Measurements from ENCODE around the gene FTSJ3. TPM values are rescaled to one million over a fixed set of nuclear protein-coding genes. Genes with fewer than 3 reads are reported as not detected.
"Not testable (repeated sequence)": the region's sequence is repeated elsewhere in the genome, so short reads cannot be mapped to it uniquely, and the experiment has no call there.

Gene FTSJ3
- 10 to 100 TPM; 47.6 to 51.1 TPM for total RNA-seq
- 29.0 TPM for polyA plus RNA-seq (2013, experiment 1 of 2)
- polyA plus RNA-seq (2013, experiment 2 of 2): 39.0 TPM
- 37.0 to 324 (median 74.3) reads per million in 172 experiments for total RNA-seq

- Histone ChIP-seq H3K4me1 (ENCODE audit: insufficient read depth, low read length) (peaks cover 69% of the 10 kb centered on the region), H3K9me3 (ENCODE audit: control insufficient read depth in 1 of 2, insufficient read depth in 1 of 2, low read length in 2 of 2) (no peaks in the 10 kb centered on the region), H3K36me3 (ENCODE audit: insufficient read depth, low read length) (peaks cover 71% of the 10 kb centered on the region), H3K27ac (ENCODE audit: low read depth in 1 of 2, low read length in 2 of 2) (peak within 1 kb of the TSS; percentile 77 to 96), H3K27me3 (ENCODE audit: control insufficient read depth in 1 of 2, insufficient read depth in 2 of 2, low read length in 2 of 2) (no peaks in the 10 kb centered on the region), H3K4me3 (ENCODE audit: low read length) (peak within 1 kb of the TSS; percentile 83)
- peak; percentile 65 for TF ChIP-seq CTCF (IDR thresholded peaks at IDR 0.05)
- H3K27me3 Mint-ChIP-seq: no peaks in the 10 kb centered on the region
- H3K27ac Mint-ChIP-seq: peak within 1 kb of the TSS; percentile 96
- POLR2A ChIA-PET: interaction anchor here (0.6 to 7.3 kb wide), 15 partner anchors 9 to 678 kb away, joined by 3 to 86 read pairs (median 4); partner anchors contain the start of genes CCDC47, DDX42, LIMD2 and MAP3K3
- CTCF ChIA-PET: interaction anchor here (0.9 to 5.6 kb wide), 5 partner anchors 8 to 52 kb away, joined by 3 to 21 read pairs (median 3); no protein-coding TSS in a partner anchor
- H3K4me3 Mint-ChIP-seq: peak within 1 kb of the TSS; percentile 94
- no peaks in the 10 kb centered on the region for H3K9me3 Mint-ChIP-seq
- peaks cover 100% of the 10 kb centered on the region for H3K36me3 Mint-ChIP-seq (ENCODE audit: low read depth)
- intact Hi-C loops (cut with DNase I, micrococcal nuclease): loop anchor here (1.0 to 5.0 kb wide), 5 partner anchors 16 to 205 kb away; partner anchors contain the start of genes CCDC47 (in 2 of the 2) and MAP3K3 (in 1 of the 2)
- peaks cover 75% of the 10 kb centered on the region for H3K4me1 Mint-ChIP-seq (ENCODE audit: low read depth)
- ATAC-seq (ENCODE audit: poor library complexity): peak; percentile 93
- DNase-seq: peak; percentile 91 to 98 (median 95)
These were observed at the start of gene FTSJ3, which contains the start of gene PSMC5 for GRCh38 chr17:63827002-63827800. TSS of gene FTSJ3 (minus strand) at chr17:63827663. CDS start at chr17:63826902, 761 bp downstream. TSS of gene PSMC5 (plus strand) at chr17:63827431. CDS start at chr17:63827491, 60 bp downstream.

- CTCF ChIA-PET; H3K4me3 ChIP-seq (ENCODE audit: low read length); H3K4me1 Mint-ChIP-seq (ENCODE audit: low read depth); DNase-seq; H3K27ac Mint-ChIP-seq; H3K27me3 ChIP-seq (ENCODE audit: control insufficient read depth in 1 of 2, insufficient read depth in 2 of 2, low read length in 2 of 2); intact Hi-C loops (cut with DNase I, micrococcal nuclease); ATAC-seq (ENCODE audit: poor library complexity); H3K9me3 ChIP-seq (ENCODE audit: control insufficient read depth in 1 of 2, insufficient read depth in 1 of 2, low read length in 2 of 2); POLR2A ChIA-PET; H3K27me3 Mint-ChIP-seq; H3K4me1 ChIP-seq (ENCODE audit: insufficient read depth, low read length); H3K9me3 Mint-ChIP-seq; H3K4me3 Mint-ChIP-seq; H3K36me3 ChIP-seq (ENCODE audit: insufficient read depth, low read length); H3K36me3 Mint-ChIP-seq (ENCODE audit: low read depth); H3K27ac ChIP-seq (ENCODE audit: low read depth in 1 of 2, low read length in 2 of 2): not testable (repeated sequence)
These were observed 47.2 kb upstream of the FTSJ3 start for GRCh38 chr17:63874693-63875092.

GRCh38 chr17:63874061-63874626, 46.7 kb upstream of the FTSJ3 start:
- H3K9me3 ChIP-seq (ENCODE audit: control insufficient read depth in 1 of 2, insufficient read depth in 1 of 2, low read length in 2 of 2); H3K4me3 Mint-ChIP-seq; H3K27ac Mint-ChIP-seq; H3K4me3 ChIP-seq (ENCODE audit: low read length); DNase-seq; POLR2A ChIA-PET; H3K27me3 ChIP-seq (ENCODE audit: control insufficient read depth in 1 of 2, insufficient read depth in 2 of 2, low read length in 2 of 2); H3K4me1 Mint-ChIP-seq (ENCODE audit: low read depth); H3K4me1 ChIP-seq (ENCODE audit: insufficient read depth, low read length); H3K36me3 ChIP-seq (ENCODE audit: insufficient read depth, low read length); CTCF ChIA-PET; H3K27ac ChIP-seq (ENCODE audit: low read depth in 1 of 2, low read length in 2 of 2); H3K9me3 Mint-ChIP-seq; H3K36me3 Mint-ChIP-seq (ENCODE audit: low read depth); intact Hi-C loops (cut with DNase I, micrococcal nuclease); H3K27me3 Mint-ChIP-seq; ATAC-seq (ENCODE audit: poor library complexity): not testable (repeated sequence)

- CTCF ChIA-PET; ATAC-seq (ENCODE audit: poor library complexity); H3K27ac ChIP-seq (ENCODE audit: low read depth in 1 of 2, low read length in 2 of 2); H3K4me3 ChIP-seq (ENCODE audit: low read length); H3K4me3 Mint-ChIP-seq; H3K9me3 ChIP-seq (ENCODE audit: control insufficient read depth in 1 of 2, insufficient read depth in 1 of 2, low read length in 2 of 2); H3K27me3 ChIP-seq (ENCODE audit: control insufficient read depth in 1 of 2, insufficient read depth in 2 of 2, low read length in 2 of 2); H3K36me3 Mint-ChIP-seq (ENCODE audit: low read depth); H3K27ac Mint-ChIP-seq; DNase-seq; H3K27me3 Mint-ChIP-seq; intact Hi-C loops (cut with DNase I, micrococcal nuclease); H3K36me3 ChIP-seq (ENCODE audit: insufficient read depth, low read length); H3K4me1 Mint-ChIP-seq (ENCODE audit: low read depth); POLR2A ChIA-PET; H3K4me1 ChIP-seq (ENCODE audit: insufficient read depth, low read length); H3K9me3 Mint-ChIP-seq: not testable (repeated sequence)
These were observed 46.1 kb upstream of the FTSJ3 start, which contains the start of gene CSH2 for GRCh38 chr17:63873577-63873976. TSS of gene CSH2 (minus strand) at chr17:63873677. CDS start at chr17:63873614, 63 bp downstream.

- H3K4me1 ChIP-seq (ENCODE audit: insufficient read depth, low read length); DNase-seq; H3K9me3 ChIP-seq (ENCODE audit: control insufficient read depth in 1 of 2, insufficient read depth in 1 of 2, low read length in 2 of 2); ATAC-seq (ENCODE audit: poor library complexity); H3K4me1 Mint-ChIP-seq (ENCODE audit: low read depth); intact Hi-C loops (cut with DNase I, micrococcal nuclease); H3K4me3 Mint-ChIP-seq; H3K27me3 ChIP-seq (ENCODE audit: control insufficient read depth in 1 of 2, insufficient read depth in 2 of 2, low read length in 2 of 2); H3K27ac Mint-ChIP-seq; POLR2A ChIA-PET; H3K27me3 Mint-ChIP-seq; H3K36me3 Mint-ChIP-seq (ENCODE audit: low read depth); H3K4me3 ChIP-seq (ENCODE audit: low read length); H3K27ac ChIP-seq (ENCODE audit: low read depth in 1 of 2, low read length in 2 of 2); CTCF ChIA-PET; H3K36me3 ChIP-seq (ENCODE audit: insufficient read depth, low read length); H3K9me3 Mint-ChIP-seq: not testable (repeated sequence)
These were observed 44.3 kb upstream of the FTSJ3 start for GRCh38 chr17:63871646-63872365.

- H3K27me3 ChIP-seq (ENCODE audit: control insufficient read depth in 1 of 2, insufficient read depth in 2 of 2, low read length in 2 of 2); H3K27ac Mint-ChIP-seq; ATAC-seq (ENCODE audit: poor library complexity); H3K4me3 Mint-ChIP-seq; H3K36me3 ChIP-seq (ENCODE audit: insufficient read depth, low read length); H3K27me3 Mint-ChIP-seq; H3K9me3 Mint-ChIP-seq; intact Hi-C loops (cut with DNase I, micrococcal nuclease); H3K27ac ChIP-seq (ENCODE audit: low read depth in 1 of 2, low read length in 2 of 2); H3K36me3 Mint-ChIP-seq (ENCODE audit: low read depth); POLR2A ChIA-PET; H3K4me1 ChIP-seq (ENCODE audit: insufficient read depth, low read length); H3K4me1 Mint-ChIP-seq (ENCODE audit: low read depth); H3K4me3 ChIP-seq (ENCODE audit: low read length); H3K9me3 ChIP-seq (ENCODE audit: control insufficient read depth in 1 of 2, insufficient read depth in 1 of 2, low read length in 2 of 2); DNase-seq: not testable (repeated sequence)
- CTCF ChIA-PET: interaction anchor here (1.0 kb wide), 1 partner anchor 22 kb away, joined by 3 read pairs; no protein-coding TSS in a partner anchor
These were observed 42.8 kb upstream of the FTSJ3 start for GRCh38 chr17:63870292-63870665.

Measured in CD4-positive, alpha-beta T cell (primary cell).